WTC11 (cell line): ENCODE data around the gene WNT1. TPM values are rescaled to one million over a fixed set of nuclear protein-coding genes. Genes with fewer than 3 reads are reported as not detected.
A peak's percentile ranks its signal among the peaks of the same experiment; 100 is the strongest.

Experiments used
- ATAC-seq: fragments of 200-7000 bp; cut with Tn5 transposase; 2 replicates; pipeline ENCODE4 v1.10.0; 2021; ENCODE audit warnings: mild to moderate bottlenecking, moderate library complexity
- CTCF ChIA-PET: fragments of 300-600 bp; sonication (Branson Sonifier 250); formaldehyde crosslinking; loops from one replicate; lab custom pipeline; 2021; ENCODE audit warnings: antibody characterized with exemption; lab: Charles Lee
- POLR2A ChIA-PET: fragments of 350-600 bp; sonication (Branson Sonifier 250); formaldehyde crosslinking; loops from one replicate; lab custom pipeline; 2021; ENCODE audit warnings: antibody characterized with exemption; lab: Charles Lee
- DNase-seq: peaks from one replicate; pipeline ENCODE4 v3.0.0; 2021; ENCODE audit warnings: low spot score
- H3K27ac Mint-ChIP-seq: 2 replicates; pipeline ENCODE4 v1.8.0; 2021; ENCODE audit warnings: mixed read lengths
- H3K27me3 Mint-ChIP-seq: 2 replicates; pipeline ENCODE4 v1.8.0; 2021; ENCODE audit warnings: low read depth, mild to moderate bottlenecking, moderate library complexity, mixed read lengths
- H3K36me3 Mint-ChIP-seq: 2 replicates; pipeline ENCODE4 v1.8.0; 2021; ENCODE audit warnings: mixed read lengths
- H3K4me1 Mint-ChIP-seq: 2 replicates; pipeline ENCODE4 v1.8.0; 2022; ENCODE audit warnings: mixed read lengths
- H3K4me3 Mint-ChIP-seq: 2 replicates; pipeline ENCODE4 v1.8.0; 2021; ENCODE audit warnings: mild to moderate bottlenecking, moderate library complexity, mixed read lengths
- H3K9me3 Mint-ChIP-seq: 2 replicates; pipeline ENCODE4 v1.8.0; 2021; ENCODE audit warnings: mixed read lengths
- CBFB ChIP-seq: sonication (generic); formaldehyde crosslinking; IDR thresholded peaks from 2 replicates; pipeline ENCODE4 v1.8.1; 2022; ENCODE audit warnings: mild to moderate bottlenecking, low read depth, missing genetic modification reagents
- JUN ChIP-seq: sonication (generic); formaldehyde crosslinking; IDR thresholded peaks from 2 replicates; pipeline ENCODE4 v1.8.0; 2023; ENCODE audit warnings: mild to moderate bottlenecking, missing genetic modification reagents
- NR1H2 ChIP-seq: sonication (generic); formaldehyde crosslinking; IDR thresholded peaks from 2 replicates; pipeline ENCODE4 v1.9.0; 2021; ENCODE audit warnings: mild to moderate bottlenecking, moderate library complexity, missing genetic modification reagents
- NR2C2 ChIP-seq: sonication (generic); formaldehyde crosslinking; IDR thresholded peaks from 2 replicates; pipeline ENCODE4 v1.8.0; 2022; ENCODE audit warnings: mild to moderate bottlenecking, missing genetic modification reagents
- RELA ChIP-seq: sonication (generic); formaldehyde crosslinking; IDR thresholded peaks from 2 replicates; pipeline ENCODE4 v1.8.1; 2022; ENCODE audit warnings: missing genetic modification reagents, mild to moderate bottlenecking, borderline replicate concordance
- TEAD1 ChIP-seq: sonication (generic); formaldehyde crosslinking; IDR thresholded peaks from 2 replicates; pipeline ENCODE4 v1.8.0; 2022; ENCODE audit warnings: mild to moderate bottlenecking, missing genetic modification reagents
- TP53 ChIP-seq: sonication (generic); formaldehyde crosslinking; IDR thresholded peaks from 2 replicates; pipeline ENCODE4 v1.8.1; 2023; ENCODE audit warnings: mild to moderate bottlenecking, missing genetic modification reagents
- ZNF416 ChIP-seq: fragments of 250-450 bp; sonication (Bioruptor Pico); IDR thresholded peaks from 2 replicates; pipeline ENCODE4 v1.9.0; 2021; ENCODE audit warnings: mild to moderate bottlenecking, inconsistent platforms
- total RNA-seq: library from RNA; stranded (reverse); gene quantifications from 3 replicates; pipeline ENCODE4 v1.2.3, GENCODE V29; 2021
- TF ChIP-seq, protein P1 (sequence below): sonication (generic); formaldehyde crosslinking; IDR thresholded peaks from 2 replicates; pipeline ENCODE4 v1.8.0; 2022; ENCODE audit warnings: mild to moderate bottlenecking, missing genetic modification reagents
- TF ChIP-seq, protein P2 (sequence below): sonication (generic); formaldehyde crosslinking; IDR thresholded peaks from 2 replicates; pipeline ENCODE4 v1.8.1; 2022; ENCODE audit warnings: missing genetic modification reagents, borderline replicate concordance
- TF ChIP-seq, protein P3 (sequence below): fragments of 250-450 bp; sonication (Bioruptor Pico); IDR thresholded peaks from 2 replicates; pipeline ENCODE4 v1.9.0; 2021; ENCODE audit warnings: moderate library complexity, mild to moderate bottlenecking, inconsistent platforms, borderline replicate concordance
- TF ChIP-seq, protein P4 (sequence below): fragments of 200-600 bp; IDR thresholded peaks from 2 replicates; pipeline ENCODE4 v1.8.0; 2022; ENCODE audit warnings: antibody characterized with exemption
- TF ChIP-seq, protein P5 (sequence below): sonication (generic); formaldehyde crosslinking; IDR thresholded peaks from 2 replicates; pipeline ENCODE4 v1.8.1; 2023; ENCODE audit warnings: mild to moderate bottlenecking, missing genetic modification reagents, borderline replicate concordance
- TF ChIP-seq, protein P6 (sequence below): sonication (generic); formaldehyde crosslinking; IDR thresholded peaks from 2 replicates; pipeline ENCODE4 v1.8.1; 2023; ENCODE audit warnings: mild to moderate bottlenecking, missing genetic modification reagents, moderate library complexity
- TF ChIP-seq, protein P7 (sequence below): sonication (generic); formaldehyde crosslinking; IDR thresholded peaks from 2 replicates; pipeline ENCODE4 v1.8.0; 2022; ENCODE audit warnings: mild to moderate bottlenecking, missing genetic modification reagents

The WNT1 gene
- total RNA-seq, 1 experiment from 2014 or later: not detected

DNA sequence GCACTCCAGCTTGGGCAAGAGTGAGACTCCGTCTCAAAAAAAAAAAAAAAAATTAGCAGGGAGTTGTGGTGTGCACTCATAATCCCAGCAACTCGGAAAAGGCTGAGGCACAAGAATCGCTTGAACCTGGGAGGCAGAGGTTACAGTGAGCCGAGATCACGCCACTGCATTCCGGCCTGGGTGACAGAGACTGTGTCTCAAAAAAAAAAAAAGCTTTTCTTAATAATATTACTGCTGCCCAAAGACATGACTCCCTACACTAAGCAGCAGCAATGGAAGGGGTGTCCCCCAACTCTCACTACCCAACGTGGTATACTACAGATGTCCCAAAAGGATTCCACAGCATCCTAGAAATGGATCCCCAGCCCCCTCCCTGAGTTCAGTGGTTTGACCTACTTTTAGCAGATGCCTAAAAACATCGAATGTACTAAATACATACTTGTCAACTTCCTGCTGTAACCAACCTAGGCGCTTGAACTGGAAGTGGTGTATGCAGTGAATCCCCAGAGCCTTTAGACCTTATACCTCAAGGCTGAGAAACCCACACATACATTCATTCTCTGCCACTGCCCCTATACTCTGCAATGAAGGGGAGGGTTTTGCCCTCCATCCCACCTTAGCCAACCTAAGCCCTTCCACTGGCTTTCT is 44.3 kb upstream of the WNT1 start:
- no peaks in the 10 kb centered on the region for H3K27me3 Mint-ChIP-seq
- no peak for ATAC-seq
- H3K4me3 Mint-ChIP-seq: no peak overlapping the region
- ChIA-PET POLR2A (no interaction called here), CTCF (interaction anchor here (1.3 to 2.1 kb wide), 2 partner anchors 30 to 81 kb away, joined by 3 to 11 read pairs; a partner anchor contains a TSS)
- no peak overlapping the region for H3K27ac Mint-ChIP-seq
- no peak for TF ChIP-seq TEAD1 (CRISPR knock-in tag)
- DNase-seq: no peak
- peaks cover 55% of the 10 kb centered on the region for H3K36me3 Mint-ChIP-seq
- no peaks in the 10 kb centered on the region for H3K9me3 Mint-ChIP-seq
- H3K4me1 Mint-ChIP-seq: no peaks in the 10 kb centered on the region

DNA sequence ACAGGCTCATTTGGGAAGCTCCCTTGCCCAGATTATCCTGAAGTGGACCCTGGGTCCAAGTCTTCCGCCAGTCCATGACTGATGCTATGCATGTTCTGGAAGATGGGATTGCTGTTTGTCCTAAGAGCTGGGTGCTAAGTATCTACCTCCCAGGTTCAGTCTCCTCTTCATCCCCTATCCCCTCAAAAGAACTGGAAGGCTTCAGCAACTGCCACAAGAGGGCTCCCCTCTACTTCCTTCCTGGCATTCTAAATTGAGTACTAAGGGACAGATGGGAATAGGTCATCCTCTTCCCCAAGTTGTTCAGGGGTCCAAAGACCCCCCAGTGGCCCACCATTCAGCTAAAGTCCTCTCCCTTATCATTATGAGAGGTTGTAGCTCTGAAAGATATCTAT is 43.8 kb upstream of the WNT1 start:
- Mint-ChIP-seq H3K9me3 (no peaks in the 10 kb centered on the region), H3K27me3 (no peaks in the 10 kb centered on the region), H3K4me3 (no peak overlapping the region), H3K36me3 (peaks cover 60% of the 10 kb centered on the region), H3K27ac (no peak overlapping the region), H3K4me1 (no peaks in the 10 kb centered on the region)
- no peak for TF ChIP-seq NR2C2 (CRISPR knock-in tag)
- TF ChIP-seq, protein P1, sequence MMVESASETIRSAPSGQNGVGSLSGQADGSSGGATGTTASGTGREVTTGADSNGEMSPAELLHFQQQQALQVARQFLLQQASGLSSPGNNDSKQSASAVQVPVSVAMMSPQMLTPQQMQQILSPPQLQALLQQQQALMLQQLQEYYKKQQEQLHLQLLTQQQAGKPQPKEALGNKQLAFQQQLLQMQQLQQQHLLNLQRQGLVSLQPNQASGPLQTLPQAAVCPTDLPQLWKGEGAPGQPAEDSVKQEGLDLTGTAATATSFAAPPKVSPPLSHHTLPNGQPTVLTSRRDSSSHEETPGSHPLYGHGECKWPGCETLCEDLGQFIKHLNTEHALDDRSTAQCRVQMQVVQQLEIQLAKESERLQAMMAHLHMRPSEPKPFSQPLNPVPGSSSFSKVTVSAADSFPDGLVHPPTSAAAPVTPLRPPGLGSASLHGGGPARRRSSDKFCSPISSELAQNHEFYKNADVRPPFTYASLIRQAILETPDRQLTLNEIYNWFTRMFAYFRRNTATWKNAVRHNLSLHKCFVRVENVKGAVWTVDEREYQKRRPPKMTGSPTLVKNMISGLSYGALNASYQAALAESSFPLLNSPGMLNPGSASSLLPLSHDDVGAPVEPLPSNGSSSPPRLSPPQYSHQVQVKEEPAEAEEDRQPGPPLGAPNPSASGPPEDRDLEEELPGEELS: no peak
- TF ChIP-seq, protein P2, sequence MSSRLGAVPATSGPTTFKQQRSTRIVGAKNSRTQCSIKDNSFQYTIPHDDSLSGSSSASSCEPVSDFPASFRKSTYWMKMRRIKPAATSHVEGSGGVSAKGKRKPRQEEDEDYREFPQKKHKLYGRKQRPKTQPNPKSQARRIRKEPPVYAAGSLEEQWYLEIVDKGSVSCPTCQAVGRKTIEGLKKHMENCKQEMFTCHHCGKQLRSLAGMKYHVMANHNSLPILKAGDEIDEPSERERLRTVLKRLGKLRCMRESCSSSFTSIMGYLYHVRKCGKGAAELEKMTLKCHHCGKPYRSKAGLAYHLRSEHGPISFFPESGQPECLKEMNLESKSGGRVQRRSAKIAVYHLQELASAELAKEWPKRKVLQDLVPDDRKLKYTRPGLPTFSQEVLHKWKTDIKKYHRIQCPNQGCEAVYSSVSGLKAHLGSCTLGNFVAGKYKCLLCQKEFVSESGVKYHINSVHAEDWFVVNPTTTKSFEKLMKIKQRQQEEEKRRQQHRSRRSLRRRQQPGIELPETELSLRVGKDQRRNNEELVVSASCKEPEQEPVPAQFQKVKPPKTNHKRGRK: no peak
- TF ChIP-seq, protein P3, sequence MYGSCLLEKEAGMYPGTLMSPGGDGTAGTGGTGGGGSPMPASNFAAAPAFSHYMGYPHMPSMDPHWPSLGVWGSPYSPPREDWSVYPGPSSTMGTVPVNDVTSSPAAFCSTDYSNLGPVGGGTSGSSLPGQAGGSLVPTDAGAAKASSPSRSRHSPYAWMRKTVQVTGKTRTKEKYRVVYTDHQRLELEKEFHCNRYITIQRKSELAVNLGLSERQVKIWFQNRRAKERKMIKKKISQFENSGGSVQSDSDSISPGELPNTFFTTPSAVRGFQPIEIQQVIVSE (CRISPR knock-in tag): no peak
- TF ChIP-seq JUN (CRISPR knock-in tag): no peak
- no peak for TF ChIP-seq TEAD1 (CRISPR knock-in tag)
- no peak for TF ChIP-seq TP53 (CRISPR knock-in tag)
- no peak for DNase-seq
- ChIA-PET CTCF (interaction anchor here (1.3 to 2.1 kb wide), 2 partner anchors 30 to 81 kb away, joined by 3 to 11 read pairs; a partner anchor contains a TSS), POLR2A (no interaction called here)
- peak; percentile 35; the same call in 1 of the 2 replicates for ATAC-seq

DNA sequence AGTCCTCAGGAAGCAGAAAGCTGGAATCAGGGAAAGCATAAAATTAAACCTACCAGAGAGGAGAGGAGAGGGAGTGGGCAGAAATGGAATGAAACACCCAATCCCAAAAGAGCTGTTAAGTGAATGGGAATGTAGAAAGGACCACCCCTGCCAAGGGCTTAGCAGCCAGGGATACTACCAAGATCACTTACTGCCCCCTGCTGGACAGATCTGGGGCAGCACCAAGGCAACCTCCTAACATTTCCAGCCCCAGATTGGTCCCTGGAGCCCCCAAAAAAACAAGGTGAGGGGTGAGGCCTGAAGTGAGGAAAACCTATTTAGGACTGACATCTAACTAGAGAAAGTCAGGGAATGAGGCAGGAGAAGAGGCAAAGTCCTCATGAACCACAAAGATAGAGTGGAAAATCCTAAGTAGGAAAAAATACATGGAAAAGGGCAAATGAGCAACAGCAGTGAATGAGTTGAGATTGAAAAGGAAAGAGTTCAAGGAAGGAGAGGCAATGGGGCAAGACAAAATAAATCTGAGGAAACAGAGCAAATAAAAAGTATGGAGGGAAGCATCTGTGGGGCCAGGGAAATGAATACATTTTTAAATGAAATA is 41.6 kb upstream of the WNT1 start:
- ChIA-PET POLR2A (interaction anchor here (0.6 to 2.2 kb wide), 3 partner anchors 9 to 230 kb away, joined by 3 to 7 read pairs (median 3); partner anchors contain the start of gene ARF3), CTCF (interaction anchor here (0.6 to 3.7 kb wide), 40 partner anchors 9 to 133 kb away, joined by 3 to 50 read pairs (median 4); partner anchors contain the start of genes ARF3, DDX23, FKBP11 and RHEBL1)
- no peaks in the 10 kb centered on the region for H3K27me3 Mint-ChIP-seq
- peak; percentile 88 for ATAC-seq
- no peaks in the 10 kb centered on the region for H3K9me3 Mint-ChIP-seq
- peak; percentile 89 for DNase-seq
- no peak overlapping the region for H3K4me3 Mint-ChIP-seq
- H3K4me1 Mint-ChIP-seq: no peaks in the 10 kb centered on the region
- H3K27ac Mint-ChIP-seq: peak overlapping the region; percentile 46
- peaks cover 60% of the 10 kb centered on the region for H3K36me3 Mint-ChIP-seq
- TF ChIP-seq NR1H2 (CRISPR knock-in tag): no peak
- TF ChIP-seq, protein P4, sequence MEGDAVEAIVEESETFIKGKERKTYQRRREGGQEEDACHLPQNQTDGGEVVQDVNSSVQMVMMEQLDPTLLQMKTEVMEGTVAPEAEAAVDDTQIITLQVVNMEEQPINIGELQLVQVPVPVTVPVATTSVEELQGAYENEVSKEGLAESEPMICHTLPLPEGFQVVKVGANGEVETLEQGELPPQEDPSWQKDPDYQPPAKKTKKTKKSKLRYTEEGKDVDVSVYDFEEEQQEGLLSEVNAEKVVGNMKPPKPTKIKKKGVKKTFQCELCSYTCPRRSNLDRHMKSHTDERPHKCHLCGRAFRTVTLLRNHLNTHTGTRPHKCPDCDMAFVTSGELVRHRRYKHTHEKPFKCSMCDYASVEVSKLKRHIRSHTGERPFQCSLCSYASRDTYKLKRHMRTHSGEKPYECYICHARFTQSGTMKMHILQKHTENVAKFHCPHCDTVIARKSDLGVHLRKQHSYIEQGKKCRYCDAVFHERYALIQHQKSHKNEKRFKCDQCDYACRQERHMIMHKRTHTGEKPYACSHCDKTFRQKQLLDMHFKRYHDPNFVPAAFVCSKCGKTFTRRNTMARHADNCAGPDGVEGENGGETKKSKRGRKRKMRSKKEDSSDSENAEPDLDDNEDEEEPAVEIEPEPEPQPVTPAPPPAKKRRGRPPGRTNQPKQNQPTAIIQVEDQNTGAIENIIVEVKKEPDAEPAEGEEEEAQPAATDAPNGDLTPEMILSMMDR: peak; percentile 70

DNA sequence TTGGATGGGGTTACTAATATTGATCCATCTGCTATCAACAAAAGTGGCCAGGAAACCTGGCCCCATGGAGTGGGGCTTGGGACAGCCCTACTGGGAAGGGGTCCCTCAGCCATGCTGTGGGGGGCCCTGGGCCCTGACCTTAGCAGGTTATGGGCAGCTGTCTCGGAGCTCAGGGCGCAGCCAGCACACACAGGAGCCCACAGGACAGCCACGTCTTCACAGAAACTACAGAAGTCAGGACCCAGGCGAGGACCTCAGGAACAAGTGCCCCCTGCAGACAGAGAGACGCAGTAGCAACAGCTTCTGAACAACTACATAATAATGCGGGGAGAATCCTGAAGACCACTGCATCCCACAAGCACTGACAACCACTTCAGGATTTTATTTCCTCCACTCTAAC is 41.0 kb upstream of the WNT1 start:
- H3K9me3 Mint-ChIP-seq: no peaks in the 10 kb centered on the region
- no peaks in the 10 kb centered on the region for H3K27me3 Mint-ChIP-seq
- peaks cover 60% of the 10 kb centered on the region for H3K36me3 Mint-ChIP-seq
- ATAC-seq (peak; percentile 68), DNase-seq (peak; percentile 32)
- ChIA-PET CTCF (interaction anchor here (0.6 to 3.7 kb wide), 20 partner anchors 9 to 121 kb away, joined by 3 to 50 read pairs (median 6); partner anchors contain the start of genes ARF3, CACNB3, DDX23 and FKBP11), POLR2A (interaction anchor here (0.6 to 2.2 kb wide), 3 partner anchors 9 to 230 kb away, joined by 3 to 7 read pairs (median 3); partner anchors contain the start of gene ARF3)
- no peaks in the 10 kb centered on the region for H3K4me1 Mint-ChIP-seq
- H3K4me3 Mint-ChIP-seq: no peak overlapping the region
- H3K27ac Mint-ChIP-seq: peak overlapping the region; percentile 35; the same call in 1 of the 2 replicates
- no peak for TF ChIP-seq CBFB (CRISPR knock-in tag)
- TF ChIP-seq, protein P5, sequence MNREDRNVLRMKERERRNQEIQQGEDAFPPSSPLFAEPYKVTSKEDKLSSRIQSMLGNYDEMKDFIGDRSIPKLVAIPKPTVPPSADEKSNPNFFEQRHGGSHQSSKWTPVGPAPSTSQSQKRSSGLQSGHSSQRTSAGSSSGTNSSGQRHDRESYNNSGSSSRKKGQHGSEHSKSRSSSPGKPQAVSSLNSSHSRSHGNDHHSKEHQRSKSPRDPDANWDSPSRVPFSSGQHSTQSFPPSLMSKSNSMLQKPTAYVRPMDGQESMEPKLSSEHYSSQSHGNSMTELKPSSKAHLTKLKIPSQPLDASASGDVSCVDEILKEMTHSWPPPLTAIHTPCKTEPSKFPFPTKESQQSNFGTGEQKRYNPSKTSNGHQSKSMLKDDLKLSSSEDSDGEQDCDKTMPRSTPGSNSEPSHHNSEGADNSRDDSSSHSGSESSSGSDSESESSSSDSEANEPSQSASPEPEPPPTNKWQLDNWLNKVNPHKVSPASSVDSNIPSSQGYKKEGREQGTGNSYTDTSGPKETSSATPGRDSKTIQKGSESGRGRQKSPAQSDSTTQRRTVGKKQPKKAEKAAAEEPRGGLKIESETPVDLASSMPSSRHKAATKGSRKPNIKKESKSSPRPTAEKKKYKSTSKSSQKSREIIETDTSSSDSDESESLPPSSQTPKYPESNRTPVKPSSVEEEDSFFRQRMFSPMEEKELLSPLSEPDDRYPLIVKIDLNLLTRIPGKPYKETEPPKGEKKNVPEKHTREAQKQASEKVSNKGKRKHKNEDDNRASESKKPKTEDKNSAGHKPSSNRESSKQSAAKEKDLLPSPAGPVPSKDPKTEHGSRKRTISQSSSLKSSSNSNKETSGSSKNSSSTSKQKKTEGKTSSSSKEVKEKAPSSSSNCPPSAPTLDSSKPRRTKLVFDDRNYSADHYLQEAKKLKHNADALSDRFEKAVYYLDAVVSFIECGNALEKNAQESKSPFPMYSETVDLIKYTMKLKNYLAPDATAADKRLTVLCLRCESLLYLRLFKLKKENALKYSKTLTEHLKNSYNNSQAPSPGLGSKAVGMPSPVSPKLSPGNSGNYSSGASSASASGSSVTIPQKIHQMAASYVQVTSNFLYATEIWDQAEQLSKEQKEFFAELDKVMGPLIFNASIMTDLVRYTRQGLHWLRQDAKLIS (CRISPR knock-in tag): no peak
- no peak for TF ChIP-seq RELA (CRISPR knock-in tag)
- TF ChIP-seq, protein P6, sequence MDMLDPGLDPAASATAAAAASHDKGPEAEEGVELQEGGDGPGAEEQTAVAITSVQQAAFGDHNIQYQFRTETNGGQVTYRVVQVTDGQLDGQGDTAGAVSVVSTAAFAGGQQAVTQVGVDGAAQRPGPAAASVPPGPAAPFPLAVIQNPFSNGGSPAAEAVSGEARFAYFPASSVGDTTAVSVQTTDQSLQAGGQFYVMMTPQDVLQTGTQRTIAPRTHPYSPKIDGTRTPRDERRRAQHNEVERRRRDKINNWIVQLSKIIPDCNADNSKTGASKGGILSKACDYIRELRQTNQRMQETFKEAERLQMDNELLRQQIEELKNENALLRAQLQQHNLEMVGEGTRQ (CRISPR knock-in tag): no peak
- no peak for TF ChIP-seq ZNF416 (CRISPR knock-in tag)
- TF ChIP-seq, protein P7, sequence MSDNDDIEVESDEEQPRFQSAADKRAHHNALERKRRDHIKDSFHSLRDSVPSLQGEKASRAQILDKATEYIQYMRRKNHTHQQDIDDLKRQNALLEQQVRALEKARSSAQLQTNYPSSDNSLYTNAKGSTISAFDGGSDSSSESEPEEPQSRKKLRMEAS: no peak
